ENCODE measurements around the gene RPH3AL. TPM values are rescaled to one million over a fixed set of nuclear protein-coding genes. Genes with fewer than 3 reads are reported as not detected.

The RPH3AL gene
- total RNA-seq, 1 experiment from 2014 or later: 3.0 TPM

GRCh38 chr17:343211-343610 is 9.4 kb downstream of the RPH3AL start:
- Histone ChIP-seq H3K56ac (ENCODE audit: insufficient read length, low read depth, low read length) (no peak overlapping the region), H3K14ac (ENCODE audit: insufficient read depth, low read length) (no peak overlapping the region), H4K8ac (replicated peaks; ENCODE audit: insufficient read length, low read depth, low read length) (no peak overlapping the region), H3T11ph (ENCODE audit: low read length) (no peak overlapping the region), H3K79me1 (ENCODE audit: insufficient read depth, low read depth, low read length, poor library complexity, severe bottlenecking) (no peaks in the 10 kb centered on the region), H3K18ac (ENCODE audit: insufficient read length, low read depth, low read length) (no peak overlapping the region), H3K27me3 (ENCODE audit: insufficient read depth, low read length) (no peaks in the 10 kb centered on the region), H2AK5ac (ENCODE audit: insufficient read length, low read length) (no peak overlapping the region), H3K27ac (ENCODE audit: insufficient read length, low read depth, low read length) (no peak overlapping the region), H4K91ac (ENCODE audit: insufficient read length, low read depth, low read length) (no peak overlapping the region), H2BK120ac (ENCODE audit: low read depth, low read length, poor library complexity, severe bottlenecking) (no peak overlapping the region), H2BK12ac (ENCODE audit: insufficient read length, low read depth, low read length) (no peak overlapping the region), H3K4ac (ENCODE audit: low read depth, low read length) (no peak overlapping the region), H3K79me2 (ENCODE audit: insufficient read depth, low read length) (no peaks in the 10 kb centered on the region), H4K5ac (ENCODE audit: insufficient read length, low read depth, low read length) (no peak overlapping the region), H2BK15ac (ENCODE audit: low read depth, low read length) (no peak overlapping the region), H3K4me1 (ENCODE audit: insufficient read depth, low read length) (no peaks in the 10 kb centered on the region), H3K9me3 (ENCODE audit: control insufficient read depth, low read depth, low read length) (no peaks in the 10 kb centered on the region), H4K20me1 (ENCODE audit: control insufficient read depth, insufficient read depth, insufficient read length) (no peaks in the 10 kb centered on the region), H3K4me2 (ENCODE audit: insufficient read depth, insufficient read length, low read length) (no peak overlapping the region), H3K23me2 (ENCODE audit: insufficient read length, low read depth, low read length, poor library complexity, severe bottlenecking) (no peaks in the 10 kb centered on the region), H3K23ac (ENCODE audit: insufficient read length, low read depth, low read length) (no peak overlapping the region), H3K9ac (ENCODE audit: extremely low read depth, insufficient read length, low read length) (no peak overlapping the region), H2AFZ (ENCODE audit: low read length) (no peak overlapping the region), H2BK20ac (ENCODE audit: low read depth, low read length, poor library complexity, severe bottlenecking) (no peak overlapping the region), H2BK5ac (ENCODE audit: insufficient read length, low read length) (no peak overlapping the region)
- peaks cover 7% of the 10 kb centered on the region in 2 experiments; a peak in 3 of 5 replicates for H3K9me3 Mint-ChIP-seq
- H3K4me1 Mint-ChIP-seq: peaks cover 3 to 7% of the 10 kb centered on the region in 2 experiments
- H3K36me3 Mint-ChIP-seq (ENCODE audit: insufficient read depth in 1 of 3, low read depth in 3 of 3): no peaks in the 10 kb centered on the region
- peaks cover 16% of the 10 kb centered on the region for H3K27me3 Mint-ChIP-seq (ENCODE audit: low read depth)
- H3K4me3 Mint-ChIP-seq: no peak overlapping the region
- no peak for DNase-seq
- WGBS (ENCODE audit: extremely low coverage, insufficient read length, low lambda C conversion rate): no CpG with 5 or more reads among the region's 7 CpGs
- no peak for TF ChIP-seq CTCF (conservative IDR thresholded peaks at IDR 0.05)
- no peak overlapping the region for H3K27ac Mint-ChIP-seq

Data from H9 (cell line).